Skeletal muscle tissue (tissue), 4 donors: Measurements from ENCODE around the gene ROR2. TPM values are rescaled to one million over a fixed set of nuclear protein-coding genes. Genes with fewer than 3 reads are reported as not detected.

ENCODE experiments used
- H3K27ac ChIP-seq: one replicate; pipeline ENCODE4 v1.7.0; 2013; ENCODE audit warnings: mild to moderate bottlenecking, low read depth, low read length, inconsistent platforms
- H3K27me3 ChIP-seq, 3 donors: one replicate each; pipeline ENCODE4 v1.7.0; 2013; ENCODE audit warnings: low read length in 3 of 3; ENCODE audit not compliant: control insufficient read depth in 3 of 3, insufficient read depth in 3 of 3
- H3K36me3 ChIP-seq, 3 donors: one replicate each; pipeline ENCODE4 v1.7.0; 2013; ENCODE audit warnings: low read length in 3 of 3; ENCODE audit not compliant: control insufficient read depth in 3 of 3, insufficient read depth in 3 of 3
- H3K4me1 ChIP-seq, 3 donors: one replicate each; pipeline ENCODE4 v1.7.0; 2013; ENCODE audit warnings: low read length in 3 of 3, mild to moderate bottlenecking in 3 of 3; ENCODE audit not compliant: control insufficient read depth in 3 of 3, insufficient read depth in 3 of 3
- H3K4me3 ChIP-seq, 3 donors: one replicate each; pipeline ENCODE4 v1.7.0; 2013; ENCODE audit warnings: low read length in 3 of 3
- H3K9ac ChIP-seq, 3 donors: one replicate each; pipeline ENCODE4 v1.7.0; 2013; ENCODE audit warnings: low read length in 3 of 3, mild to moderate bottlenecking in 3 of 3, moderate library complexity in 2 of 3, low read depth in 1 of 3
- H3K9me3 ChIP-seq, 3 donors: one replicate each; pipeline ENCODE4 v1.7.0; 2013; ENCODE audit warnings: low read length in 3 of 3; ENCODE audit not compliant: control insufficient read depth in 3 of 3
- total RNA-seq: library from RNA; depleted of rRNA; stranded (reverse); fragments of >200 nt; gene quantifications from one replicate; pipeline ENCODE4 v1.2.3, GENCODE V29; 2014
- donor health status: Osteomylitis.

The ROR2 gene
- total RNA-seq, 1 donor from 2014 or later, result 4.2 TPM

DNA sequence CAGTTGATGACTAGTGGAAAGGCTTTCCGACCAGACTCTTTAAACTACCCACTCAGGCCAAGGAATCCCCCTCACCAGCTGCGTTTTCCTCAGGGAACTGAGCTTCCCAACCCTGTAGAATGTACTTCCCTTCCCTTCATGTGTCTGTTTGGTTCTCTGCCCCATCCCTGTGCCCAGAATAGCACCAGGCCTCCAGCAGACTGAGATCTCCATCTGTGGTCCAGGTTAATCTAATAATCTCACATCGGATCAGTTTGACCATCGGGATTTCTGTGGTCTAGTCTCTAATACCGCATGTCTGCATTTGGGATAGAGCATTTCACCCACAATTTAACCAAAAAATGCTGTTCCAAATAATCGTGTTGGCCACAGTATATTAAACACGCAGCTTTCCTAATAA lies 237.2 kb downstream of the ROR2 start:
- Histone ChIP-seq H3K36me3 (no peaks in the 10 kb centered on the region), H3K9ac (no peak overlapping the region), H3K27ac (no peak overlapping the region), H3K4me3 (no peak overlapping the region), H3K4me1 (no peaks in the 10 kb centered on the region), H3K27me3 (peaks cover 11 to 41% (median 21%) of the 10 kb centered on the region in 3 donors), H3K9me3 (peaks cover 0 to 4% (median 0%) of the 10 kb centered on the region in 3 donors)

DNA sequence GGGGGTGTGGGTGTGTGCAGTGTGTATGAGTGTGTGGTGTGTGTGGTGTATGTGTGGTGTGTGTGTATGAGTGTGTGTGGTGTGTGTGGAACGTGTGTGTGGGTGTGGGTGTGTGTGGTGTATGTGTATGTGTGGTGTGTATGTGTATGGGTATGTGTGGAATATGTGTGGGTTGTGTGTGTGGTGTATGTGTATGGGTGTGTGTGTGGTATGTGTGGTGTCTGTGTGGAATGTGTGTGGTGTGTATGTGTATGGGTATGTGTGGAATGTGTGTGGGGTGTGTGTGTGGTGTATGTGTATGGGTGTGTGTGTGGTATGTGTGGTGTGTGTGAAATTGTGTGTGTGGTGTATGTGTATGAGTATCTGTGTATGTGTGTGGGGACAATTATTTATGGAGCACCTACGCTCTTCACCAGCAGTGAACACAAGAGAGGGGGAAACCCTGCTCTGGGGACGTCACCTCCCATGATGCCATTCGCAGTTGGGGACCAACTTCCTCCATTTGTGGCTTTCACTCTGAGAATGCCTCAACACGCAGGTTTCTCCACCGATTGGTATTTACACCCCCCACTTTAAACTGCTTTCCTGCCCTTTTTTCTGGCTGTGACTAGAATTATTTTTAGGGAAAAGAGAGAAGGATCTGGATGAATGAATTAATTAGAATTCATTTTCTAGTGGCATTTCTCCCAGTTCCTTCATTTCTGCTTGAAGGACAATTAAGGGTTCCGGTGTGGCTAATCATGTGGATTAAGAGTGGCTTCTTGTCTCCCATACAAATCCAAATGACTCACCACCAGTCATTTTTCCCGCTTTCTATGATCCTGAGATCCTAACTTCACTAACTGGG lies 238.1 kb downstream of the ROR2 start:
- no peak overlapping the region for H3K27ac ChIP-seq
- H3K9ac ChIP-seq, result no peak overlapping the region

DNA sequence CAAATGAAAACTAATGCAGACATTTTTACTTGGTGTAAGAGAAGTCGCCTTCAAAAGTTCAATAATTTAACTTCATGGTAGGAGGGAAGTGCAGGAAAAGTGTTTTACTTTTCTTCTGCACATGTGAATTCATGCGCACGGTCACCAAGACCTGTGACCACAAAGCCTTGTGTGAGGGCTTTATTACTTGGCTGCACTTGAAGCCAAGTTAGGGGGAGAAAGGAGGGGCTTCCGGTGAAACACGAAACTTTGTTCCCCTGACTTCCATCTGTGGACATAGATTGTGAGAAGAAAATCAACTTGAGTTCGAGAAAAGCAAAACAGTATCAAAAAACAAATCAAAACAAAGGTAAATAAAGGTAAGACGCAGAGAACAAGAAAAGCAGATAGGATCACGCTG lies 239.9 kb downstream of the ROR2 start:
- no peaks in the 10 kb centered on the region for H3K36me3 ChIP-seq
- H3K27me3 ChIP-seq, result peaks cover 4 to 27% (median 18%) of the 10 kb centered on the region in 3 donors
- H3K9me3 ChIP-seq, result peaks cover 0 to 8% (median 6%) of the 10 kb centered on the region in 3 donors
- no peaks in the 10 kb centered on the region for H3K4me1 ChIP-seq
- no peak overlapping the region for H3K27ac ChIP-seq
- no peak overlapping the region for H3K9ac ChIP-seq
- H3K4me3 ChIP-seq, result no peak overlapping the region

More for the DNA sequence above, 238.1 kb downstream of the ROR2 start:
- Histone ChIP-seq H3K4me1 (no peaks in the 10 kb centered on the region), H3K4me3 (no peak overlapping the region), H3K9me3 (peaks cover 0 to 4% (median 1%) of the 10 kb centered on the region in 3 donors), H3K36me3 (no peaks in the 10 kb centered on the region), H3K27me3 (peaks cover 6 to 39% (median 21%) of the 10 kb centered on the region in 3 donors)

- no peak overlapping the region for H3K9ac ChIP-seq
- peaks cover 0 to 3% (median 0%) of the 10 kb centered on the region in 3 donors for H3K27me3 ChIP-seq
- no peak overlapping the region for H3K4me3 ChIP-seq
- H3K27ac ChIP-seq, result no peak overlapping the region
- H3K9me3 ChIP-seq, result peaks cover 0 to 8% (median 6%) of the 10 kb centered on the region in 3 donors
- H3K4me1 ChIP-seq, result no peaks in the 10 kb centered on the region
- H3K36me3 ChIP-seq, result no peaks in the 10 kb centered on the region
Observed at GRCh38 chr9:91705386-91705785, 244.6 kb downstream of the ROR2 start.

GRCh38 chr9:91700475-91700874 lies 249.6 kb downstream of the ROR2 start:
- H3K36me3 ChIP-seq, result no peaks in the 10 kb centered on the region
- no peak overlapping the region for H3K9ac ChIP-seq
- no peaks in the 10 kb centered on the region for H3K9me3 ChIP-seq
- no peak overlapping the region for H3K4me3 ChIP-seq
- H3K27ac ChIP-seq, result no peak overlapping the region
- no peaks in the 10 kb centered on the region for H3K27me3 ChIP-seq
- H3K4me1 ChIP-seq, result no peaks in the 10 kb centered on the region

GRCh38 chr9:91698266-91698665 lies 251.8 kb downstream of the ROR2 start:
- no peaks in the 10 kb centered on the region for H3K9me3 ChIP-seq
- no peaks in the 10 kb centered on the region for H3K4me1 ChIP-seq
- H3K4me3 ChIP-seq, result no peak overlapping the region
- H3K27ac ChIP-seq, result no peak overlapping the region
- no peak overlapping the region for H3K9ac ChIP-seq
- no peaks in the 10 kb centered on the region for H3K27me3 ChIP-seq
- H3K36me3 ChIP-seq, result no peaks in the 10 kb centered on the region

DNA sequence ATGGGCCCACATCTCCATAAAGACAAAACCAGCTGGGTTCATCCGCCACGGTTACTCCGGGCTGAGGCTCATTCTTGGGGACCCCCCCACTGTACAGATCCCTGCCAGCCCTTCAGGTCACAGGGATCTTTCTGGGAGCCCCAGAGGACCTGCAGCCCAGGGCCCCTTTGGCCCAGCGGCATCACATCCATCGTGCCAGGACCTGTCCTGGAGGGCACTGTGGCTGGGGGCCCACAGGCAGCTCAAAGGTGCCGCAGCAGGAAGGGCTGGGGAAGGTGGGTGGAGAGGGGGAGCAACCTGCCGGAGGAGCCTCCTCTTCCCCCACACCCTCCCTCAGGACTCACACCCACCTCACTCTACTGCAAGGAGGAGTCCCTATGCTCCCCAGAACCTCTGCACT lies 252.8 kb downstream of the ROR2 start:
- H3K27ac ChIP-seq, result no peak overlapping the region

DNA sequence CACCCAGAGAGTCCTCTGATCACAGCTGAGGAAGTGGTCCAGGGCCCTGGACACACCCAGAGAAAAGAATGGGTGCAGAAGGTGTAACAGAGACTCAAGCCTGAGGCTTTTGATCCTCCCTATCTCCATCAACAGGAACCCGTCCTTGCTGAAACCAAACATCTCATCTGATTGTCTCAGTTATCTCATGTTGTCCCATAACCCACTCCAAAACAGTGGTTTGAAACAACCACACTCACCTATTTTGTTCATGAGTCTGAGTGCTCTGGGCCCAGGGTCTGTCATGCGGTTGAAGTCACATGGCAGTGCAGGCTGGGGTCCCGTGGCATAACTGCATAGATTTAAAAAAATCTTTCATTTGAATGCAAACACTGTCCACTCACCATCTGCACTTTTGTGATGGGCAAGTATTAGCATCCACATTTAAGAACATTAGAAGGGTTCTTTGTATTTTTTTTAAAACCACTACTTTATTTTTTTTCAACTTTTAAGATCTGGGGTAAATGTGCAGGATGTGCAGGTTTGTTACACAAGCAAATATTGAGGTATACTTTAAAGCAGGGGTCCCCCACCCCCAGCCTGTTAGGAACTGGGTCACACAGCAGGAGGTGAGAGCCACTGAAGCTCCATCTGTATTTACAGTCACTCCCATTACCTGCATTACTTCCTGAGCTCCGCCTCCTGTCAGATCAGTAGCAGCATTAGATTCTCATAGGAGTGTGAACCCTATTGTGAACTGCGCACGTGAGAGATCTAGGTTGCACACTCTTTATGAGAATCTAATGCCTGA lies 255.8 kb downstream of the ROR2 start:
- H3K4me3 ChIP-seq, result no peak overlapping the region
- no peaks in the 10 kb centered on the region for H3K4me1 ChIP-seq
- H3K27ac ChIP-seq, result no peak overlapping the region
- H3K27me3 ChIP-seq, result no peaks in the 10 kb centered on the region
- no peak overlapping the region for H3K9ac ChIP-seq
- H3K36me3 ChIP-seq, result no peaks in the 10 kb centered on the region
- H3K9me3 ChIP-seq, result no peaks in the 10 kb centered on the region

More for the DNA sequence above, 252.8 kb downstream of the ROR2 start:
- no peaks in the 10 kb centered on the region for H3K9me3 ChIP-seq
- H3K27me3 ChIP-seq, result no peaks in the 10 kb centered on the region
- H3K9ac ChIP-seq, result no peak overlapping the region
- H3K4me3 ChIP-seq, result no peak overlapping the region
- H3K4me1 ChIP-seq, result no peaks in the 10 kb centered on the region
- no peaks in the 10 kb centered on the region for H3K36me3 ChIP-seq

- H3K36me3 ChIP-seq, result no peaks in the 10 kb centered on the region
- no peak overlapping the region for H3K27ac ChIP-seq
- H3K27me3 ChIP-seq, result no peaks in the 10 kb centered on the region
- no peaks in the 10 kb centered on the region for H3K4me1 ChIP-seq
- no peaks in the 10 kb centered on the region for H3K9me3 ChIP-seq
- no peak overlapping the region for H3K9ac ChIP-seq
- no peak overlapping the region for H3K4me3 ChIP-seq
Observed at GRCh38 chr9:91693226-91693625, 256.8 kb downstream of the ROR2 start.
